A673 (cell line): ENCODE measurements around the gene DZIP1.

Experiments
- CTCF ChIP-seq: fragments of 300-800, 200-600 bp; sonication (generic); conservative IDR thresholded peaks from 2 replicates; pipeline ENCODE4 v1.5.1; 2017; ENCODE audit warnings: low read depth, mild to moderate bottlenecking, antibody characterized with exemption, low read length, moderate library complexity, mixed read lengths
- EZH2 ChIP-seq: fragments of 200-600 bp; sonication (generic); IDR thresholded peaks from 2 replicates; pipeline ENCODE4 v1.6.1; 2017; ENCODE audit warnings: borderline replicate concordance, low read depth, mild to moderate bottlenecking, mixed read lengths, antibody characterized with exemption, low read length; ENCODE audit not compliant: poor library complexity, severe bottlenecking

GRCh38 chr13:95652244-95652764 is 7.8 kb upstream of the DZIP1 start:
- TF ChIP-seq CTCF = no peak
- TF ChIP-seq EZH2 = no peak
